Erythroblast (primary cell): ENCODE data around the gene MYOCOS.

Source experiments
- GATA1 ChIP-seq: IDR thresholded peaks from 2 replicates; pipeline ENCODE4 v1.6.1; 2011; ENCODE audit warnings: low read depth, mild to moderate bottlenecking, control low read depth, low read length, moderate library complexity
- POLR2A ChIP-seq: IDR thresholded peaks from 2 replicates; pipeline ENCODE4 v1.6.1; 2011; ENCODE audit warnings: mild to moderate bottlenecking, low read length

- TF ChIP-seq POLR2A (no peak), GATA1 (no peak)
Measured at GRCh38 chr1:171627020-171627419, 5.0 kb downstream of the MYOCOS start.
